ENCODE results near the gene TCERG1. TPM values are rescaled to one million over a fixed set of nuclear protein-coding genes. Genes with fewer than 3 reads are reported as not detected.

The TCERG1 gene
- total RNA-seq, 1 donor from 2014 or later, result 40.5 TPM

DNA sequence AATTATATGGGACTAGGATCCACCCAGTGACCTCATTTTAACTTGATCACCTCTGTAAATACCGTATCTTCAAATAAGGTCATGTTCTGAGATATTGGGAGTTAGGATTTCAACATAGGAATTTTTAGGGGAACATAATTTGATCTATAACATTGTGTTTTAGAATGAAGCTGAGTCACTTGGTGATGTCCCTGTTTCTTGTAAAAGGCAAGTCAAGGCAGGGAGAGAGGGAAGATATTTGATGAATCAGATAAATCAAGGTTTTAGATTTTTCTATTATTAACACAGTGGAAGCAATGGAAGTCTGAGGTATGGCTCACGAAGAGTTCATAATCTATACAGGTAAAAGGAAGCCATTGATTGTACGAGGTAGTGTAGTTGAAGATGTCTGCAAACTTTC is 80.7 kb downstream of the TCERG1 start:
- DNase-seq (ENCODE audit: low spot score), result no peak
- H3K4me1 Mint-ChIP-seq (ENCODE audit: low read depth), result no peaks in the 10 kb centered on the region
- H3K36me3 Mint-ChIP-seq (ENCODE audit: low read depth), result no peaks in the 10 kb centered on the region
- no peaks in the 10 kb centered on the region for H3K9me3 Mint-ChIP-seq (ENCODE audit: low read depth)
- H3K27me3 Mint-ChIP-seq (ENCODE audit: low read depth), result peaks cover 18% of the 10 kb centered on the region
- H3K27ac Mint-ChIP-seq (ENCODE audit: unreplicated experiment), result no peak overlapping the region
- no peak overlapping the region for H3K4me3 Mint-ChIP-seq (ENCODE audit: unreplicated experiment)
- TF ChIP-seq CTCF (IDR thresholded peaks at IDR 0.05), result no peak

- Mint-ChIP-seq H3K36me3 (ENCODE audit: low read depth) (no peaks in the 10 kb centered on the region), H3K9me3 (ENCODE audit: low read depth) (no peaks in the 10 kb centered on the region), H3K4me3 (ENCODE audit: unreplicated experiment) (no peak overlapping the region), H3K27me3 (ENCODE audit: low read depth) (peaks cover 15% of the 10 kb centered on the region), H3K27ac (ENCODE audit: unreplicated experiment) (no peak overlapping the region), H3K4me1 (ENCODE audit: low read depth) (peaks cover under 1% of the 10 kb centered on the region)
- DNase-seq (ENCODE audit: low spot score), result no peak
- peak; percentile 67 for TF ChIP-seq CTCF (IDR thresholded peaks at IDR 0.05)
Observed at GRCh38 chr5:146528236-146528635, 81.1 kb downstream of the TCERG1 start.

GRCh38 chr5:146529984-146530383 is 82.9 kb downstream of the TCERG1 start:
- Mint-ChIP-seq H3K36me3 (ENCODE audit: low read depth) (no peaks in the 10 kb centered on the region), H3K9me3 (ENCODE audit: low read depth) (no peaks in the 10 kb centered on the region), H3K4me1 (ENCODE audit: low read depth) (peaks cover 4% of the 10 kb centered on the region), H3K27me3 (ENCODE audit: low read depth) (peaks cover 9% of the 10 kb centered on the region), H3K27ac (ENCODE audit: unreplicated experiment) (no peak overlapping the region), H3K4me3 (ENCODE audit: unreplicated experiment) (no peak overlapping the region)
- no peak for DNase-seq (ENCODE audit: low spot score)
- no peak for TF ChIP-seq CTCF (IDR thresholded peaks at IDR 0.05)

- Mint-ChIP-seq H3K4me1 (ENCODE audit: low read depth) (peaks cover 4% of the 10 kb centered on the region), H3K27me3 (ENCODE audit: low read depth) (peaks cover 11% of the 10 kb centered on the region), H3K27ac (ENCODE audit: unreplicated experiment) (no peak overlapping the region), H3K4me3 (ENCODE audit: unreplicated experiment) (no peak overlapping the region), H3K9me3 (ENCODE audit: low read depth) (no peaks in the 10 kb centered on the region), H3K36me3 (ENCODE audit: low read depth) (no peaks in the 10 kb centered on the region)
- no peak for DNase-seq (ENCODE audit: low spot score)
- TF ChIP-seq CTCF (IDR thresholded peaks at IDR 0.05), result peak; percentile 94
Observed at GRCh38 chr5:146533260-146533857, 86.2 kb downstream of the TCERG1 start.

- H3K9me3 Mint-ChIP-seq (ENCODE audit: low read depth), result no peaks in the 10 kb centered on the region
- H3K27me3 Mint-ChIP-seq (ENCODE audit: low read depth), result peaks cover 10% of the 10 kb centered on the region
- DNase-seq (ENCODE audit: low spot score), result no peak
- peaks cover 4% of the 10 kb centered on the region for H3K4me1 Mint-ChIP-seq (ENCODE audit: low read depth)
- H3K27ac Mint-ChIP-seq (ENCODE audit: unreplicated experiment), result no peak overlapping the region
- no peak for TF ChIP-seq CTCF (IDR thresholded peaks at IDR 0.05)
- no peaks in the 10 kb centered on the region for H3K36me3 Mint-ChIP-seq (ENCODE audit: low read depth)
- H3K4me3 Mint-ChIP-seq (ENCODE audit: unreplicated experiment), result no peak overlapping the region
Observed at GRCh38 chr5:146533882-146534281, 86.7 kb downstream of the TCERG1 start.

All from chondrocyte (in vitro differentiated cells).